Measurements from ENCODE around the gene UCP3. TPM values are rescaled to one million over a fixed set of nuclear protein-coding genes. Genes with fewer than 3 reads are reported as not detected.

Gene UCP3
- total RNA-seq (2014; rRNA removed) = 1.2 and 1.8 TPM in 2 replicates
- percentile 45 among the genes with signal in this experiment for Bru-seq, nascent RNA
- BruChase-seq, experiment 1, labeled RNA remaining after a 6-hour chase = percentile 68 among the genes with signal in this experiment
- BruChase-seq, experiment 2, labeled RNA remaining after a 2-hour chase = percentile 61 among the genes with signal in this experiment
- long read RNA-seq = 0 reads

- Histone ChIP-seq H3K9ac (ENCODE audit: low read length) (no peak within 1 kb of the TSS), H2AFZ (ENCODE audit: low read length) (no peak within 1 kb of the TSS), H3K27me3 (ENCODE audit: low read length) (no peaks in the 10 kb centered on the region), H3K9me2 (replicated peaks; ENCODE audit: low read length) (no peaks in the 10 kb centered on the region), H4K20me1 (ENCODE audit: low read length) (no peaks in the 10 kb centered on the region), H3K27ac (ENCODE audit: low read length) (no peak within 1 kb of the TSS), H3K4me3 (ENCODE audit: low read length) (no peak within 1 kb of the TSS), H3K36me3 (ENCODE audit: low read depth, low read length) (no peaks in the 10 kb centered on the region), H3F3A (ENCODE audit: low read length, unreplicated experiment) (no peaks in the 10 kb centered on the region), H3K9me3 (ENCODE audit: low read length) (no peaks in the 10 kb centered on the region), H3K79me2 (ENCODE audit: low read length) (no peaks in the 10 kb centered on the region), H3K4me2 (ENCODE audit: low read length) (no peak within 1 kb of the TSS), H3K4me1 (ENCODE audit: insufficient read depth, low read length) (no peaks in the 10 kb centered on the region)
- TF ChIP-seq EZH2 (IDR thresholded peaks at IDR 0.05; ENCODE audit: low read length, unreplicated experiment) = no peak
- TF ChIP-seq, protein P1, sequence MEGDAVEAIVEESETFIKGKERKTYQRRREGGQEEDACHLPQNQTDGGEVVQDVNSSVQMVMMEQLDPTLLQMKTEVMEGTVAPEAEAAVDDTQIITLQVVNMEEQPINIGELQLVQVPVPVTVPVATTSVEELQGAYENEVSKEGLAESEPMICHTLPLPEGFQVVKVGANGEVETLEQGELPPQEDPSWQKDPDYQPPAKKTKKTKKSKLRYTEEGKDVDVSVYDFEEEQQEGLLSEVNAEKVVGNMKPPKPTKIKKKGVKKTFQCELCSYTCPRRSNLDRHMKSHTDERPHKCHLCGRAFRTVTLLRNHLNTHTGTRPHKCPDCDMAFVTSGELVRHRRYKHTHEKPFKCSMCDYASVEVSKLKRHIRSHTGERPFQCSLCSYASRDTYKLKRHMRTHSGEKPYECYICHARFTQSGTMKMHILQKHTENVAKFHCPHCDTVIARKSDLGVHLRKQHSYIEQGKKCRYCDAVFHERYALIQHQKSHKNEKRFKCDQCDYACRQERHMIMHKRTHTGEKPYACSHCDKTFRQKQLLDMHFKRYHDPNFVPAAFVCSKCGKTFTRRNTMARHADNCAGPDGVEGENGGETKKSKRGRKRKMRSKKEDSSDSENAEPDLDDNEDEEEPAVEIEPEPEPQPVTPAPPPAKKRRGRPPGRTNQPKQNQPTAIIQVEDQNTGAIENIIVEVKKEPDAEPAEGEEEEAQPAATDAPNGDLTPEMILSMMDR (conservative IDR thresholded peaks at IDR 0.05; ENCODE audit: low read depth, low read length) = no peak
- TF ChIP-seq EZH2phosphoT487 (IDR thresholded peaks at IDR 0.05; ENCODE audit: borderline replicate concordance, low read length) = no peak
- intact Hi-C loops (cut with micrococcal nuclease) = no loop called here
- no peak for DNase-seq
- ATAC-seq = no peak
- BruUV-seq (replicated peaks) = no TSS peak
- POLR2A ChIA-PET (ENCODE audit: unreplicated experiment) = no interaction called here
- CTCF ChIA-PET = no interaction called here
Observed at GRCh38 chr11:74008373-74009229, at the start of gene UCP3. UCP3 (minus strand) TSS chr11:74009085; CDS start chr11:74007042, 2,043 bp downstream.

- POLR2A ChIA-PET (ENCODE audit: unreplicated experiment) = no interaction called here
- no peaks in the 10 kb centered on the region for H3K79me2 ChIP-seq (ENCODE audit: low read length)
- TF ChIP-seq, protein P1 (conservative IDR thresholded peaks at IDR 0.05; ENCODE audit: low read depth, low read length) = no peak
- TF ChIP-seq EZH2 (IDR thresholded peaks at IDR 0.05; ENCODE audit: low read length, unreplicated experiment) = no peak
- TF ChIP-seq EZH2phosphoT487 (IDR thresholded peaks at IDR 0.05; ENCODE audit: borderline replicate concordance, low read length) = no peak
- peak; percentile 23 for DNase-seq
- no TSS peak for BruUV-seq (replicated peaks)
- no peaks in the 10 kb centered on the region for H3K9me2 ChIP-seq (replicated peaks; ENCODE audit: low read length)
- H3K27me3 ChIP-seq (ENCODE audit: low read length) = no peaks in the 10 kb centered on the region
- H3K27ac ChIP-seq (ENCODE audit: low read length) = peak overlapping the region; percentile 69
- no peak overlapping the region for H2AFZ ChIP-seq (ENCODE audit: low read length)
- H3K36me3 ChIP-seq (ENCODE audit: low read depth, low read length) = peaks cover 4% of the 10 kb centered on the region; the same call in 1 of the 2 replicates
- no peak overlapping the region for H3K4me3 ChIP-seq (ENCODE audit: low read length)
- CTCF ChIA-PET = no interaction called here
- H3F3A ChIP-seq (ENCODE audit: low read length, unreplicated experiment) = no peaks in the 10 kb centered on the region
- no peaks in the 10 kb centered on the region for H3K9me3 ChIP-seq (ENCODE audit: low read length)
- peak overlapping the region; percentile 13 for H3K4me2 ChIP-seq (ENCODE audit: low read length)
- intact Hi-C loops (cut with micrococcal nuclease) = loop anchor here (2.0 kb wide), 2 partner anchors 13 to 27 kb away; no protein-coding TSS in a partner anchor
- no peaks in the 10 kb centered on the region for H4K20me1 ChIP-seq (ENCODE audit: low read length)
- no peak overlapping the region for H3K9ac ChIP-seq (ENCODE audit: low read length)
- peak; percentile 30 for ATAC-seq
- H3K4me1 ChIP-seq (ENCODE audit: insufficient read depth, low read length) = peaks cover 31% of the 10 kb centered on the region
Observed at GRCh38 chr11:74057249-74058151, 48.6 kb upstream of the UCP3 start.

Data from PC-3 (cell line).